Measurements from ENCODE around the gene TBC1D30. TPM values are rescaled to one million over a fixed set of nuclear protein-coding genes. Genes with fewer than 3 reads are reported as not detected.

The TBC1D30 gene
- total RNA-seq, 6 experiments from 2014 or later = 1.1 to 2.7 (median 1.3) TPM

- Histone ChIP-seq H3K27me3 (no peaks in the 10 kb centered on the region), H3K4me3 (no peak overlapping the region), H3K4me1 (no peaks in the 10 kb centered on the region), H3K27ac (no peak overlapping the region), H3K36me3 (no peaks in the 10 kb centered on the region), H3K9me3 (no peaks in the 10 kb centered on the region)
- WGBS (ENCODE audit: insufficient coverage, low coverage, low lambda C conversion rate, missing lambda C conversion rate) = 51% methylated on average over 3 of the region's 3 CpGs
- DNase-seq (no peak), ATAC-seq (no peak)
- intact Hi-C loops (cut with DNase I) = no loop called here
- TF ChIP-seq, protein P1, sequence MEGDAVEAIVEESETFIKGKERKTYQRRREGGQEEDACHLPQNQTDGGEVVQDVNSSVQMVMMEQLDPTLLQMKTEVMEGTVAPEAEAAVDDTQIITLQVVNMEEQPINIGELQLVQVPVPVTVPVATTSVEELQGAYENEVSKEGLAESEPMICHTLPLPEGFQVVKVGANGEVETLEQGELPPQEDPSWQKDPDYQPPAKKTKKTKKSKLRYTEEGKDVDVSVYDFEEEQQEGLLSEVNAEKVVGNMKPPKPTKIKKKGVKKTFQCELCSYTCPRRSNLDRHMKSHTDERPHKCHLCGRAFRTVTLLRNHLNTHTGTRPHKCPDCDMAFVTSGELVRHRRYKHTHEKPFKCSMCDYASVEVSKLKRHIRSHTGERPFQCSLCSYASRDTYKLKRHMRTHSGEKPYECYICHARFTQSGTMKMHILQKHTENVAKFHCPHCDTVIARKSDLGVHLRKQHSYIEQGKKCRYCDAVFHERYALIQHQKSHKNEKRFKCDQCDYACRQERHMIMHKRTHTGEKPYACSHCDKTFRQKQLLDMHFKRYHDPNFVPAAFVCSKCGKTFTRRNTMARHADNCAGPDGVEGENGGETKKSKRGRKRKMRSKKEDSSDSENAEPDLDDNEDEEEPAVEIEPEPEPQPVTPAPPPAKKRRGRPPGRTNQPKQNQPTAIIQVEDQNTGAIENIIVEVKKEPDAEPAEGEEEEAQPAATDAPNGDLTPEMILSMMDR (IDR thresholded peaks at IDR 0.05) = no peak
- TF ChIP-seq POLR2A (IDR thresholded peaks at IDR 0.05) = no peak
Observed at GRCh38 chr12:64877363-64878004, 53.0 kb downstream of the TBC1D30 start.

- no peak overlapping the region for H3K4me3 ChIP-seq
- H3K36me3 ChIP-seq = no peaks in the 10 kb centered on the region
- intact Hi-C loops (cut with DNase I) = no loop called here
- H3K9me3 ChIP-seq = no peaks in the 10 kb centered on the region
- TF ChIP-seq, protein P1 (IDR thresholded peaks at IDR 0.05) = no peak
- no peak for TF ChIP-seq POLR2A (IDR thresholded peaks at IDR 0.05)
- no peak for ATAC-seq
- H3K27ac ChIP-seq = no peak overlapping the region
- no peaks in the 10 kb centered on the region for H3K27me3 ChIP-seq
- WGBS (ENCODE audit: insufficient coverage, low coverage, low lambda C conversion rate, missing lambda C conversion rate) = 74% methylated on average over 3 of the region's 3 CpGs
- H3K4me1 ChIP-seq = no peaks in the 10 kb centered on the region
- no peak for DNase-seq
Observed at GRCh38 chr12:64882687-64883086, 58.2 kb downstream of the TBC1D30 start.

DNA sequence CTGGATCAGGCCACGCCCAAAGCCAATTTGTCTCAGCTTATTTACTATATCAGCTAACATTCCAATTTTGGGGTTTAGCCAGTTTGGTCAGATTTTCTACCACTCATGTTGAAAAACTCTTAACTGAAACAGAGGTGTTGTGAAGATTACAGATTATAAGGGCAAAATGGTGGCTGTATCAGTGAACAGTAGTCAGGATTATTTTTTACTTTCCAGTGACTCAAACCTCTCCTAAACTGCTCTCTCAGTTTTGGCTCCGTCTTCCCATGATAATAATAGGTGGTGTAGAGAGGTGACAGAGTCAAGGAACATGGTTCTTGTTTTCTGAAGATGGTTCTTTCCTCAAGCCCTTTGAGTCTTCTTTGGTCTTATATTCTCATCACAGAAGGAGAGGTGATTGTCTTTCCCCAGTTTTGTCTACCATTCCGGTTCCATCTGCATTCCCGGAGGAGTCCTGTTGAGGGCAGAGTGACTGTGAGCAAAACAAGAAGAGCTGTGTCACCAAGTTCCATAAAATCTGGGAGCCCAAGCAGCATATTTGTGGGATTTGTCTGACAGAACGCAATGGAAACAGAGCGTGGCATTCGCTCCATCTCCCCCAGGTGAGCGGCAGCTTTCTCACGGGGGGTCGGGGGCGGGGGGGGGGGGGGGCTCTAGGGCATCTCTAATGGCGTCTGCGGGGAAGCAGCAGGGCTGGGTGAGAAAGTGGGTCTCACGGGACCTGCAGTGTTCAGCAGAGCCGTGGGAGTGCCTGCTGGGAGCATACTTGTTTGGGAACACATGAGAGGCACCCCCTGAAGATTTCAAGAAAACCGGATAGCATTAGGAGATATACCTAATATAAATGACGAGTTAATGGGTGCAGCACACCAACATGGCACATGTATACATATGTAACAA is 59.1 kb downstream of the TBC1D30 start:
- DNase-seq (no peak), ATAC-seq (no peak)
- intact Hi-C loops (cut with DNase I) = no loop called here
- WGBS (ENCODE audit: insufficient coverage, low coverage, low lambda C conversion rate, missing lambda C conversion rate) = 36% methylated on average over 12 of the region's 17 CpGs
- H3K9me3 ChIP-seq = no peaks in the 10 kb centered on the region
- no peaks in the 10 kb centered on the region for H3K27me3 ChIP-seq
- H3K4me1 ChIP-seq = no peaks in the 10 kb centered on the region
- H3K36me3 ChIP-seq = no peaks in the 10 kb centered on the region
- no peak overlapping the region for H3K27ac ChIP-seq
- H3K4me3 ChIP-seq = no peak overlapping the region
- no peak for TF ChIP-seq POLR2A (IDR thresholded peaks at IDR 0.05)
- TF ChIP-seq, protein P1 (IDR thresholded peaks at IDR 0.05) = no peak

DNA sequence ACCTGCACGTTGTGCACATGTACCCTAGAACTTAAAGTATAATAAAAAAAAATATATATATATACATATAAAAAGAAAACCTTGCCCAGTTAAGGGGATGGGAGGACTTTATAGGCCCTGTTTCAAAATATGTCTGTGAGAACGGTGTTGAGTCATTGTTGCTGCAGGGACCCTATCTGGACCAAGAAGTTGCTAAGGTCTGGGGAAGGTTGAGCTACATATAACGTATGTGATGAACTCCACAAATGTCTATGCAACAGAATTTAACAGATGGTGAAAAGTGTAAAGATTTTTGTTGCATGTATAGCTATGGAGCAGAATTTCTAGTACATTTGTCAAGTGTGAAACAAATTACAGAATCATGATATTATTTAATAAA is 59.7 kb downstream of the TBC1D30 start:
- DNase-seq (no peak), ATAC-seq (no peak)
- H3K4me3 ChIP-seq = no peak overlapping the region
- H3K9me3 ChIP-seq = no peaks in the 10 kb centered on the region
- TF ChIP-seq, protein P1 (IDR thresholded peaks at IDR 0.05) = no peak
- no peak for TF ChIP-seq POLR2A (IDR thresholded peaks at IDR 0.05)
- H3K27ac ChIP-seq = no peak overlapping the region
- H3K27me3 ChIP-seq = no peaks in the 10 kb centered on the region
- intact Hi-C loops (cut with DNase I) = no loop called here
- WGBS (ENCODE audit: insufficient coverage, low coverage, low lambda C conversion rate, missing lambda C conversion rate) = 60% methylated on average over 3 of the region's 3 CpGs
- H3K4me1 ChIP-seq = no peaks in the 10 kb centered on the region
- H3K36me3 ChIP-seq = no peaks in the 10 kb centered on the region
